Ishikawa (cell line): ENCODE measurements around the gene STXBP4.
A peak's percentile ranks its signal among the peaks of the same experiment; 100 is the strongest.

Experiments
- CEBPB ChIP-seq: IDR thresholded peaks from 2 replicates; pipeline ENCODE4 v1.6.1; 2012
- CREB1 ChIP-seq: IDR thresholded peaks from 2 replicates; pipeline ENCODE4 v1.6.1; 2012; ENCODE audit warnings: low read depth
- EGR1 ChIP-seq: IDR thresholded peaks from 2 replicates; pipeline ENCODE4 v1.6.1; 2012
- EP300 ChIP-seq: IDR thresholded peaks from 2 replicates; pipeline ENCODE4 v1.6.1; 2012; ENCODE audit warnings: borderline replicate concordance
- FOXM1 ChIP-seq: IDR thresholded peaks from 2 replicates; pipeline ENCODE4 v1.6.1; 2012; ENCODE audit warnings: low read depth, borderline replicate concordance
- MAX ChIP-seq: IDR thresholded peaks from 2 replicates; pipeline ENCODE4 v1.6.1; 2012
- NFIC ChIP-seq: IDR thresholded peaks from 2 replicates; pipeline ENCODE4 v1.6.1; 2012
- RAD21 ChIP-seq: IDR thresholded peaks from 2 replicates; pipeline ENCODE4 v1.6.1; 2012; ENCODE audit warnings: low read depth
- REST ChIP-seq: IDR thresholded peaks from 2 replicates; pipeline ENCODE4 v1.6.1; 2012; ENCODE audit warnings: low read depth, mild to moderate bottlenecking
- TAF1 ChIP-seq: IDR thresholded peaks from 2 replicates; pipeline ENCODE4 v1.6.1; 2012; ENCODE audit warnings: low read depth, mild to moderate bottlenecking
- TCF12 ChIP-seq: IDR thresholded peaks from 2 replicates; pipeline ENCODE4 v1.6.1; 2012; ENCODE audit warnings: low read depth
- TEAD4 ChIP-seq: IDR thresholded peaks from 2 replicates; pipeline ENCODE4 v1.6.1; 2012
- USF1 ChIP-seq: IDR thresholded peaks from 2 replicates; pipeline ENCODE4 v1.6.1; 2012
- YY1 ChIP-seq: IDR thresholded peaks from 2 replicates; pipeline ENCODE4 v1.6.1; 2012; ENCODE audit warnings: low read depth
- ZBTB7A ChIP-seq: IDR thresholded peaks from 2 replicates; pipeline ENCODE4 v1.6.1; 2012; ENCODE audit warnings: low read depth

The STXBP4 gene

GRCh38 chr17:54991567-54991966, 23.0 kb downstream of the STXBP4 start:
- TF ChIP-seq REST, result no peak
- TF ChIP-seq TEAD4, result no peak
- no peak for TF ChIP-seq TAF1
- no peak for TF ChIP-seq CEBPB
- no peak for TF ChIP-seq TCF12
- no peak for TF ChIP-seq EGR1
- no peak for TF ChIP-seq USF1
- no peak for TF ChIP-seq FOXM1
- no peak for TF ChIP-seq RAD21

- TF ChIP-seq RAD21 (peak; percentile 64), YY1 (no peak)
These were observed 24.5 kb downstream of the STXBP4 start for GRCh38 chr17:54992797-54993639.

- no peak for TF ChIP-seq CREB1
- TF ChIP-seq TAF1, result no peak
- TF ChIP-seq MAX, result no peak
- TF ChIP-seq FOXM1, result no peak
These were observed 27.9 kb downstream of the STXBP4 start for GRCh38 chr17:54996441-54996840.

- TF ChIP-seq FOXM1 (no peak), EGR1 (no peak), EP300 (no peak), MAX (no peak), CREB1 (no peak), TAF1 (no peak), REST (no peak), ZBTB7A (no peak), RAD21 (no peak), NFIC (no peak), YY1 (no peak), TCF12 (no peak)
These were observed 33.9 kb downstream of the STXBP4 start for GRCh38 chr17:55002458-55002857.

- TF ChIP-seq FOXM1, result no peak
These were observed 35.9 kb downstream of the STXBP4 start for GRCh38 chr17:55004484-55004883.

- TF ChIP-seq MAX, result no peak
- no peak; the same call in 1 of the 2 replicates for TF ChIP-seq RAD21
- TF ChIP-seq YY1, result no peak
- no peak for TF ChIP-seq NFIC
- no peak for TF ChIP-seq USF1
- TF ChIP-seq TCF12, result no peak
These were observed 37.0 kb downstream of the STXBP4 start for GRCh38 chr17:55005520-55005919.

- TF ChIP-seq FOXM1, result no peak
- TF ChIP-seq TEAD4, result no peak
- no peak for TF ChIP-seq REST
- TF ChIP-seq TAF1, result no peak
- TF ChIP-seq ZBTB7A, result no peak
- TF ChIP-seq MAX, result no peak
- TF ChIP-seq CREB1, result no peak
- no peak for TF ChIP-seq EGR1
These were observed 55.1 kb downstream of the STXBP4 start for GRCh38 chr17:55023626-55024025.
